Ovary (tissue), 9 donors: Measurements from ENCODE around the gene KCTD3. TPM values are rescaled to one million over a fixed set of nuclear protein-coding genes. Genes with fewer than 3 reads are reported as not detected.

Experiments
- DNase-seq, 5 donors: peaks; one replicate each; pipeline ENCODE4 v3.0.0-alpha.2; 2019 to 2020
- H3K27ac ChIP-seq, 2 donors: fragments of 200-600 bp; one replicate each; pipeline versions ENCODE4 v1.5.1 to v1.8.0; 2019 to 2022
- H3K27me3 ChIP-seq: fragments of 200-600 bp; one replicate; pipeline ENCODE4 v1.8.0; 2022
- H3K36me3 ChIP-seq: fragments of 200-600 bp; sonication (generic); one replicate; pipeline ENCODE4 v1.5.1; 2019
- H3K4me1 ChIP-seq: one replicate; pipeline ENCODE4 v1.8.1; 2013; ENCODE audit warnings: mild to moderate bottlenecking, moderate library complexity; ENCODE audit not compliant: insufficient read depth
- H3K4me3 ChIP-seq: fragments of 200-600 bp; sonication (generic); one replicate; pipeline ENCODE4 v1.5.1; 2017
- H3K9me3 ChIP-seq, 2 donors: fragments of 200-600 bp in 1 of 2; sonication (generic) in 1 of 2; one replicate each; pipeline versions ENCODE4 v1.5.1 to v1.8.1; 2013 to 2019; ENCODE audit warnings: mild to moderate bottlenecking in 1 of 2, moderate library complexity in 1 of 2
- CTCF ChIP-seq, 3 donors: fragments of 450-650 bp in 2 of 3; fragments of 200-600 bp in 1 of 3; IDR thresholded peaks; one replicate each; pipeline versions ENCODE4 v1.5.1 to v1.8.0; 2016 to 2022; ENCODE audit warnings: antibody characterized with exemption in 3 of 3, mild to moderate bottlenecking in 1 of 3
- EP300 ChIP-seq: sonication (generic); formaldehyde crosslinking; IDR thresholded peaks from one replicate; pipeline ENCODE4 v1.6.1; 2017; ENCODE audit warnings: antibody characterized with exemption
- POLR2A ChIP-seq: fragments of 450-650 bp; IDR thresholded peaks from one replicate; pipeline ENCODE4 v1.6.1; 2017; ENCODE audit warnings: antibody characterized with exemption, mild to moderate bottlenecking, moderate library complexity
- WGBS, 3 donors: extraction: QIAGEN DNeasy Blood & Tissue Kit in 1 of 3; methylation state at CpG; one replicate each; pipeline versions ENCODE4 v1.1.5 to v1.1.7; 2013 to 2017; 5-methylcytosine and 5-hydroxymethylcytosine counted together
- intact Hi-C, 4 donors: fragments of 100-400 bp; cut with DNase I; formaldehyde crosslinking; loops; one replicate each; pipeline versions ENCODE4 v1.11.0 to v1.15.1; 2022 to 2023
- polyA plus RNA-seq, 2 donors: library from polyadenylated mRNA; stranded (reverse); fragments of 200-250 nt in 1 of 2; fragments of 350-450 nt in 1 of 2; fragmentation: Illumina TruSeq in 1 of 2; extraction: RNeasy Lipid Tissue Mini Kit (QIAGEN cat#74804) in 1 of 2; gene quantifications; one replicate each; pipeline ENCODE4 v1.2.3, GENCODE V29; 2013 to 2014
- total RNA-seq, 7 donors: library from RNA; depleted of rRNA in 2 of 7; stranded (reverse); fragments of >200 nt in 2 of 7; fragmentation: NEBNext Ultra II Directional in 3 of 7; extraction: Animal tissue kit (Norgen Biotek cat#: 25700) in 3 of 7; gene quantifications; one replicate each; pipeline versions ENCODE4 v1.1.0 to v1.2.4, GENCODE V29; 2016 to 2023
- donor health status: DM: no; HTN: no; CAD: no; lungs with moderate emphysema.
- donor health status: DM: no; HTN: no; CAD: no.
- donor health status: Bipolar disorder and iron deficiency.
- donor health status: DM: yes; HTN: yes; CAD: no.
- donor health status: DM: no; HTN: no; CAD: no.
- donor health status: DM: yes; HTN: yes; CAD: no.

Gene KCTD3
- total and polyA plus RNA-seq, 9 donors = 23.8 to 39.1 (median 28.9) TPM

GRCh38 chr1:215636258-215636965 is 69.3 kb downstream of the KCTD3 start:
- no peak for TF ChIP-seq CTCF (IDR thresholded peaks at IDR 0.05)
- no peaks in the 10 kb centered on the region for H3K36me3 ChIP-seq
- H3K4me1 ChIP-seq = peaks cover 4% of the 10 kb centered on the region
- peak in 3 of 5 donors; percentile 28 to 54 (median 40) for DNase-seq
- H3K27ac ChIP-seq = peak overlapping the region in 1 of 2 donors; percentile 24
- H3K9me3 ChIP-seq = no peaks in the 10 kb centered on the region
- WGBS, 3 donors = 47 to 64% (median 51%) methylated on average over 9 of the region's 9 CpGs
- intact Hi-C loops = no loop called here
- H3K4me3 ChIP-seq = no peak overlapping the region
- H3K27me3 ChIP-seq = no peaks in the 10 kb centered on the region

GRCh38 chr1:215637041-215637573 is 70.0 kb downstream of the KCTD3 start:
- peak in 4 of 5 donors; percentile 25 to 45 (median 34) for DNase-seq
- intact Hi-C loops = no loop called here
- no peak overlapping the region for H3K4me3 ChIP-seq
- WGBS, 3 donors = 30 to 34% (median 30%) methylated on average over 7 of the region's 7 CpGs
- TF ChIP-seq EP300 = no peak
- no peaks in the 10 kb centered on the region for H3K36me3 ChIP-seq
- peaks cover 4% of the 10 kb centered on the region for H3K4me1 ChIP-seq
- peak overlapping the region in 1 of 2 donors; percentile 24 for H3K27ac ChIP-seq
- H3K27me3 ChIP-seq = no peaks in the 10 kb centered on the region
- H3K9me3 ChIP-seq = no peaks in the 10 kb centered on the region

GRCh38 chr1:215640429-215641148 is 73.5 kb downstream of the KCTD3 start:
- Histone ChIP-seq H3K27me3 (no peaks in the 10 kb centered on the region), H3K4me1 (peaks cover 4% of the 10 kb centered on the region), H3K4me3 (no peak overlapping the region), H3K36me3 (no peaks in the 10 kb centered on the region), H3K27ac (no peak overlapping the region), H3K9me3 (no peaks in the 10 kb centered on the region)
- TF ChIP-seq CTCF (IDR thresholded peaks at IDR 0.05) (no peak), EP300 (no peak), POLR2A (no peak)
- WGBS, 3 donors = 89 to 94% (median 91%) methylated on average over 18 of the region's 18 CpGs
- intact Hi-C loops = no loop called here
- DNase-seq = no peak

DNA sequence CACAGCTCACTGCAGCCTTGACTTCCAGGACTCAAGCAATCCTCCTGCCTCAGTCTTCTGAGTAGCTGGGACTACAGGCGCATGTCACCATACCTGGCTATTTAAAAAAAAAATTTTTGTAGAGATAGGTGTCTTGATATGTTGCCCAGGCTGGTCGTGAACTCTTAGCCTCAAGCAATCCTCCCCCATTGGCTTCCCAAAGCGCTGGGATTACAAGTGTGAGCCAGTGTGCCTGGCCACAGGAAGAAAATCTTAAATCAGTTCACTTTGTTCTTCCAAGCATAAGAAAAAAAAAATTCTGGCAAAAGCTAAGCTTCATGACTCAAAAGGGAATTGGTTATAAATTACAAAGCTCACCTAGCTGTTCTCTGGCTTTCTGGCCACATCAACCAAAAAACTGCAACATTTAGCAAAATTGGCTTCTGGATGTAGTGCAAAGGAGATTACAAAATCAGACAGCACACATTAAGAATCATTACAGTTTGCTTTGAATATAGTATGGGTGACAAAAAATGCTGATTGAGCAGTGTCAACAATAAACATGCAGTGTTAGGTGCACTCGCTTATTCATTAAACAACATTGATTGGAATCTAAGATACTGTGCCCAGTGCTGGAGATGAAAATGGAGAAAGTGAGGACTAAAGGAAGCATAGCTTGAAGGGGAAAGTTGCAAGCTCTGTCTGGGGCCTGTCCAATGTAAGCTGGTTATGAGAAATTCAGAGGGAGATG is 76.7 kb downstream of the KCTD3 start:
- H3K27ac ChIP-seq = no peak overlapping the region
- no peak overlapping the region for H3K4me3 ChIP-seq
- H3K36me3 ChIP-seq = no peaks in the 10 kb centered on the region
- no peaks in the 10 kb centered on the region for H3K4me1 ChIP-seq
- no peaks in the 10 kb centered on the region for H3K9me3 ChIP-seq
- intact Hi-C loops = no loop called here
- no peaks in the 10 kb centered on the region for H3K27me3 ChIP-seq
- 80 to 83% (median 82%) methylated on average over 4 of the region's 4 CpGs for WGBS, 3 donors
- DNase-seq = no peak
- TF ChIP-seq CTCF (IDR thresholded peaks at IDR 0.05) (no peak), POLR2A (no peak), EP300 (no peak)
